IPS-20b (cell line): ENCODE results near the gene GALNT7.

ENCODE experiments used
- H3K27ac ChIP-seq: one replicate; pipeline ENCODE4 v1.5.1; 2013; ENCODE audit warnings: low read length
- H3K27me3 ChIP-seq: 2 replicates; pipeline ENCODE4 v1.6.1; 2013; ENCODE audit warnings: mild to moderate bottlenecking, low read length, inconsistent platforms; ENCODE audit not compliant: insufficient read depth
- H3K36me3 ChIP-seq: 2 replicates; pipeline ENCODE4 v1.6.1; 2013; ENCODE audit warnings: low read depth, mild to moderate bottlenecking, inconsistent platforms, low read length, moderate library complexity; ENCODE audit not compliant: insufficient read depth
- H3K4me1 ChIP-seq: 2 replicates; pipeline ENCODE4 v1.6.1; 2013; ENCODE audit warnings: mild to moderate bottlenecking, control low read depth, inconsistent platforms, low read length, moderate library complexity; ENCODE audit not compliant: insufficient read depth
- H3K4me3 ChIP-seq: 2 replicates; pipeline ENCODE4 v1.5.1; 2013; ENCODE audit warnings: mild to moderate bottlenecking, low read length, inconsistent platforms
- H3K9ac ChIP-seq: 2 replicates; pipeline ENCODE4 v1.6.1; 2013; ENCODE audit warnings: low read depth, mild to moderate bottlenecking, inconsistent platforms, low read length, moderate library complexity
- H3K9me3 ChIP-seq: 2 replicates; pipeline ENCODE4 v1.6.1; 2013; ENCODE audit warnings: mild to moderate bottlenecking, low read depth, low read length, inconsistent platforms; ENCODE audit not compliant: insufficient read depth

Gene GALNT7

GRCh38 chr4:173139561-173139960 is 29.1 kb upstream of the GALNT7 start:
- Histone ChIP-seq H3K27ac (no peak overlapping the region), H3K36me3 (no peaks in the 10 kb centered on the region), H3K4me3 (no peak overlapping the region), H3K9ac (no peak overlapping the region), H3K9me3 (no peaks in the 10 kb centered on the region), H3K4me1 (no peaks in the 10 kb centered on the region; the same call in 1 of the 2 replicates), H3K27me3 (no peaks in the 10 kb centered on the region)

GRCh38 chr4:173145131-173145530 is 23.5 kb upstream of the GALNT7 start:
- Histone ChIP-seq H3K4me1 (no peaks in the 10 kb centered on the region), H3K27me3 (no peaks in the 10 kb centered on the region), H3K27ac (no peak overlapping the region), H3K36me3 (no peaks in the 10 kb centered on the region), H3K9ac (no peak overlapping the region), H3K9me3 (no peaks in the 10 kb centered on the region), H3K4me3 (no peak overlapping the region)

- H3K9me3 ChIP-seq: no peaks in the 10 kb centered on the region
- no peaks in the 10 kb centered on the region for H3K27me3 ChIP-seq
- H3K36me3 ChIP-seq: no peaks in the 10 kb centered on the region
- H3K27ac ChIP-seq: no peak overlapping the region
- H3K4me3 ChIP-seq: no peak overlapping the region
- H3K9ac ChIP-seq: no peak overlapping the region
- H3K4me1 ChIP-seq: no peaks in the 10 kb centered on the region
Observed at GRCh38 chr4:173146456-173146855, 22.2 kb upstream of the GALNT7 start.

GRCh38 chr4:173151496-173151895 is 17.1 kb upstream of the GALNT7 start:
- no peaks in the 10 kb centered on the region for H3K27me3 ChIP-seq
- no peak overlapping the region for H3K27ac ChIP-seq
- H3K4me1 ChIP-seq: no peaks in the 10 kb centered on the region
- H3K9me3 ChIP-seq: no peaks in the 10 kb centered on the region
- no peaks in the 10 kb centered on the region for H3K36me3 ChIP-seq
- no peak overlapping the region for H3K9ac ChIP-seq
- no peak overlapping the region for H3K4me3 ChIP-seq

- Histone ChIP-seq H3K9ac (no peak overlapping the region), H3K4me3 (no peak overlapping the region), H3K4me1 (no peaks in the 10 kb centered on the region), H3K9me3 (no peaks in the 10 kb centered on the region), H3K36me3 (no peaks in the 10 kb centered on the region), H3K27ac (no peak overlapping the region), H3K27me3 (no peaks in the 10 kb centered on the region)
Observed at GRCh38 chr4:173152104-173152503, 16.5 kb upstream of the GALNT7 start.

GRCh38 chr4:173153445-173153844 is 15.2 kb upstream of the GALNT7 start:
- Histone ChIP-seq H3K27ac (no peak overlapping the region), H3K9me3 (no peaks in the 10 kb centered on the region), H3K36me3 (no peaks in the 10 kb centered on the region), H3K4me1 (no peaks in the 10 kb centered on the region), H3K27me3 (no peaks in the 10 kb centered on the region), H3K4me3 (no peak overlapping the region), H3K9ac (no peak overlapping the region)

- Histone ChIP-seq H3K9ac (no peak overlapping the region), H3K4me3 (no peak overlapping the region), H3K27ac (no peak overlapping the region), H3K4me1 (no peaks in the 10 kb centered on the region), H3K27me3 (no peaks in the 10 kb centered on the region), H3K9me3 (no peaks in the 10 kb centered on the region), H3K36me3 (peaks cover 5% of the 10 kb centered on the region; the same call in 1 of the 2 replicates)
Observed at GRCh38 chr4:173159791-173160190, 8.8 kb upstream of the GALNT7 start.

- H3K4me3 ChIP-seq: no peak overlapping the region
- no peak overlapping the region for H3K9ac ChIP-seq
- H3K36me3 ChIP-seq: peaks cover 9% of the 10 kb centered on the region; the same call in 1 of the 2 replicates
- H3K9me3 ChIP-seq: no peaks in the 10 kb centered on the region
- no peaks in the 10 kb centered on the region for H3K4me1 ChIP-seq
- no peaks in the 10 kb centered on the region for H3K27me3 ChIP-seq
- no peak overlapping the region for H3K27ac ChIP-seq
Observed at GRCh38 chr4:173160871-173161270, 7.7 kb upstream of the GALNT7 start.

GRCh38 chr4:173161311-173161710 is 7.3 kb upstream of the GALNT7 start:
- H3K27ac ChIP-seq: no peak overlapping the region
- no peak overlapping the region for H3K9ac ChIP-seq
- no peaks in the 10 kb centered on the region for H3K9me3 ChIP-seq
- peaks cover 10% of the 10 kb centered on the region; the same call in 1 of the 2 replicates for H3K36me3 ChIP-seq
- no peak overlapping the region for H3K4me3 ChIP-seq
- no peaks in the 10 kb centered on the region for H3K27me3 ChIP-seq
- H3K4me1 ChIP-seq: no peaks in the 10 kb centered on the region

- no peak overlapping the region for H3K9ac ChIP-seq
- H3K4me3 ChIP-seq: no peak overlapping the region
- H3K9me3 ChIP-seq: no peaks in the 10 kb centered on the region
- H3K36me3 ChIP-seq: peaks cover 14% of the 10 kb centered on the region; the same call in 1 of the 2 replicates
- peaks cover 3% of the 10 kb centered on the region; the same call in 1 of the 2 replicates for H3K4me1 ChIP-seq
- H3K27me3 ChIP-seq: no peaks in the 10 kb centered on the region
- no peak overlapping the region for H3K27ac ChIP-seq
Observed at GRCh38 chr4:173165706-173166105, 2.9 kb upstream of the GALNT7 start.

GRCh38 chr4:173166491-173166890 is 2.1 kb upstream of the GALNT7 start:
- Histone ChIP-seq H3K9me3 (no peaks in the 10 kb centered on the region), H3K27me3 (no peaks in the 10 kb centered on the region), H3K27ac (no peak overlapping the region), H3K36me3 (peaks cover 14% of the 10 kb centered on the region; the same call in 1 of the 2 replicates), H3K9ac (no peak overlapping the region), H3K4me1 (peaks cover 11% of the 10 kb centered on the region), H3K4me3 (no peak overlapping the region)

GRCh38 chr4:173167758-173168395 is 734 bp upstream of the GALNT7 start:
- H3K36me3 ChIP-seq: peaks cover 14% of the 10 kb centered on the region; the same call in 1 of the 2 replicates
- peak overlapping the region; percentile 79 for H3K4me3 ChIP-seq
- H3K27ac ChIP-seq: peak overlapping the region; percentile 31
- no peaks in the 10 kb centered on the region for H3K27me3 ChIP-seq
- peaks cover 24% of the 10 kb centered on the region for H3K4me1 ChIP-seq
- no peaks in the 10 kb centered on the region for H3K9me3 ChIP-seq
- peak overlapping the region; percentile 89 for H3K9ac ChIP-seq
